Upper lobe of right lung (tissue), 1 donor: ENCODE results near the gene NCOA3. TPM values are rescaled to one million over a fixed set of nuclear protein-coding genes. Genes with fewer than 3 reads are reported as not detected.

Source experiments
- ATAC-seq: fragments of 200-7000 bp; cut with Tn5 transposase; one replicate; pipeline ENCODE4 v1.9.1; 2020; ENCODE audit warnings: mild to moderate bottlenecking, moderate library complexity
- DNase-seq: peaks from one replicate; pipeline ENCODE4 v3.0.0-alpha.2; 2020
- H3K27ac ChIP-seq: fragments of 200-600 bp; one replicate; pipeline ENCODE4 v1.8.0; 2022
- H3K27me3 ChIP-seq: fragments of 200-600 bp; one replicate; pipeline ENCODE4 v1.8.0; 2022; ENCODE audit warnings: mild to moderate bottlenecking
- H3K36me3 ChIP-seq: fragments of 200-600 bp; one replicate; pipeline ENCODE4 v1.8.0; 2022
- H3K4me1 ChIP-seq: fragments of 200-600 bp; one replicate; pipeline ENCODE4 v1.8.0; 2022
- H3K4me3 ChIP-seq: fragments of 200-600 bp; one replicate; pipeline ENCODE4 v1.8.0; 2022; ENCODE audit warnings: mild to moderate bottlenecking
- H3K9me3 ChIP-seq: fragments of 200-600 bp; one replicate; pipeline ENCODE4 v1.8.0; 2022
- intact Hi-C: fragments of 100-400 bp; cut with DNase I; formaldehyde crosslinking; loops from one replicate; pipeline ENCODE4 v1.11.0; 2022
- total RNA-seq: library from RNA; stranded (reverse); fragmentation: NEBNext Ultra II Directional; extraction: Animal tissue kit (Norgen Biotek cat#: 25700); gene quantifications from one replicate; pipeline ENCODE4 v1.2.1, GENCODE V29; 2021
- TF ChIP-seq, protein P1 (sequence below): fragments of 200-600 bp; IDR thresholded peaks from one replicate; pipeline ENCODE4 v1.8.0; 2022; ENCODE audit warnings: antibody characterized with exemption
- donor health status: DM: no; HTN: yes; CAD: no; lungs with severe emphysema.

Gene NCOA3
- total RNA-seq, 1 donor from 2014 or later = 48.8 TPM

- Histone ChIP-seq H3K4me1 (peaks cover 24% of the 10 kb centered on the region), H3K36me3 (peaks cover 4% of the 10 kb centered on the region), H3K27ac (no peak overlapping the region), H3K27me3 (no peaks in the 10 kb centered on the region), H3K9me3 (no peaks in the 10 kb centered on the region), H3K4me3 (no peak overlapping the region)
- intact Hi-C loops = no loop called here
- no peak for DNase-seq
- TF ChIP-seq, protein P1, sequence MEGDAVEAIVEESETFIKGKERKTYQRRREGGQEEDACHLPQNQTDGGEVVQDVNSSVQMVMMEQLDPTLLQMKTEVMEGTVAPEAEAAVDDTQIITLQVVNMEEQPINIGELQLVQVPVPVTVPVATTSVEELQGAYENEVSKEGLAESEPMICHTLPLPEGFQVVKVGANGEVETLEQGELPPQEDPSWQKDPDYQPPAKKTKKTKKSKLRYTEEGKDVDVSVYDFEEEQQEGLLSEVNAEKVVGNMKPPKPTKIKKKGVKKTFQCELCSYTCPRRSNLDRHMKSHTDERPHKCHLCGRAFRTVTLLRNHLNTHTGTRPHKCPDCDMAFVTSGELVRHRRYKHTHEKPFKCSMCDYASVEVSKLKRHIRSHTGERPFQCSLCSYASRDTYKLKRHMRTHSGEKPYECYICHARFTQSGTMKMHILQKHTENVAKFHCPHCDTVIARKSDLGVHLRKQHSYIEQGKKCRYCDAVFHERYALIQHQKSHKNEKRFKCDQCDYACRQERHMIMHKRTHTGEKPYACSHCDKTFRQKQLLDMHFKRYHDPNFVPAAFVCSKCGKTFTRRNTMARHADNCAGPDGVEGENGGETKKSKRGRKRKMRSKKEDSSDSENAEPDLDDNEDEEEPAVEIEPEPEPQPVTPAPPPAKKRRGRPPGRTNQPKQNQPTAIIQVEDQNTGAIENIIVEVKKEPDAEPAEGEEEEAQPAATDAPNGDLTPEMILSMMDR = no peak
- no peak for ATAC-seq
These were observed 101.6 kb downstream of the NCOA3 start for GRCh38 chr20:47603260-47603659.

GRCh38 chr20:47605673-47606413 is 104.2 kb downstream of the NCOA3 start:
- Histone ChIP-seq H3K4me1 (peaks cover 26% of the 10 kb centered on the region), H3K27me3 (no peaks in the 10 kb centered on the region), H3K36me3 (no peaks in the 10 kb centered on the region), H3K9me3 (no peaks in the 10 kb centered on the region), H3K27ac (no peak overlapping the region), H3K4me3 (no peak overlapping the region)
- no peak for DNase-seq
- TF ChIP-seq, protein P1 = no peak
- intact Hi-C loops = no loop called here
- no peak for ATAC-seq

DNA sequence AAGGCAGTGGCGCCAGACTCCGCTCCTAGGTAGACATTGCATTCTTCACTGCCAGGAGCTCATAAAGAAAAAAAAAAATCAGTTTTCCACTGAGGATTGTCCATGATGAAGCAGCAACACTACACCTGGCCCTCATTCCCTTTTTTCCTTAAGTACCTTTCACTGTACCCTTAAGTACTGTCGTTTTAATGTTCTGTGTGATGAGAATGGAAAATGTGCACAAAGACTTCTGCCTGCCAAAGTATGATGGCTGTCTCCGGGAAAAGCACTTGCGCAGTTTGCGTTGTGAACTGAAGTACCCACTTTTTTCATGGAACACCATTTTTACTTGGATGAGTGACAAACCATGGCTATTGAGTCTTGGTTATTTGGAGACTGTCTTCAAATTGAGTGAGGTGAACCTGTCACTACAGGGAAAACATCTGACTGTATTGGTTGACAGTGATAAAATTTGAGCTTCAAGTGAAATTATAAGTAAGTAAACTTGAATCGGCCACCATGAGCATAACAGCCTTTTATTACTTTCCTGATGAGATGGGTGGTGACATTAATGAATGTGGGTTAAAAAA is 104.8 kb downstream of the NCOA3 start:
- Histone ChIP-seq H3K27me3 (no peaks in the 10 kb centered on the region), H3K4me3 (no peak overlapping the region), H3K36me3 (no peaks in the 10 kb centered on the region), H3K4me1 (peaks cover 26% of the 10 kb centered on the region), H3K27ac (no peak overlapping the region), H3K9me3 (no peaks in the 10 kb centered on the region)
- peak; percentile 25 for ATAC-seq
- intact Hi-C loops = no loop called here
- no peak for DNase-seq
- TF ChIP-seq, protein P1 = no peak

DNA sequence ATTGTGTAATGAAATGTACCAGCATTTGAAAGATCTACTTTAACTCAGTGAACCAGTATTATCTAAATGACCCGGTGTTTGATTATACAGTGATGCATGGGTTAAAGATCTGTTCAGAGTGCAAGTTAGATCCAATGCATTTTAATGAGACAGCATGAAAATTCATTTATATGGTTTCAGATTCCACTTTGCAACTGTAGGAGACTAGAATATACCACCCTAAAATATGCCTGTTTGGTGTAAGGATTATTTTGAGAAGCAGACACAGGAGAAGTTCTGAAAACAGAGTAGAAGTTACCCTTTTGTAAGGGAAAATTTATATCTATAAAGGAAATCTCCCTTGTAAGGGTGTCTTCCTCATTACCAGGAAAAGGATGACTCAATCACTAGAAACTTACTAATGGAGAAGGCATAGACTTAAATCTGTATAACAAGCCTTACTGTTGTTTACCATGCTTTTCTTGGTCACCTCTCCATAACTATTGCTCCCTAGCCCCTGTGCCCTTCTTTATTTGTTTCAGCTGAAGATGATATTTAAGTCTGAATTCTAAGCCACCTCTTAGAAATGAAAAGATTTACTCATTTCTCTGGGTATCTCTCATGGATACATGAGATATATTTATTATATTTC is 105.4 kb downstream of the NCOA3 start:
- H3K4me3 ChIP-seq = no peak overlapping the region
- ATAC-seq = peak; percentile 30
- no peak for DNase-seq

DNA sequence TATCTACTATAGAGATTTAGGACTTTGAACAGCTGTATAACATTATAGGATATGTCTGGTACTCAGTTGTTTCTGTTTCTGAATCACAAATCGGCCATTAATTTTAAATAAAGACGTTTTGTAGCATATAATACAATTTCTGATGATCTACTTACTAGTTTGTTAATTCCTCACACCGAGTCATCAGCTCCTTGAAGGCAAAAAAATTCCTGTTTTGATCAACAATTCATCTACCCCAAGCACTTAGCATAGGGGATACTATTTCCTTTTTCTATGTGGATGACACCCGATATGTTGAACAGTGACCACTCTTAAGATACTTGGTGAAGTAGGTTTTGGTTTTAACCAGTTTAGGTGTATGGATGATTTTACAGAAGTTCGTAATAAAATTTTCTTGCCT is 107.3 kb downstream of the NCOA3 start:
- no peaks in the 10 kb centered on the region for H3K9me3 ChIP-seq
- intact Hi-C loops = no loop called here
- H3K36me3 ChIP-seq = no peaks in the 10 kb centered on the region
- DNase-seq (no peak), ATAC-seq (no peak)
- H3K4me3 ChIP-seq = no peak overlapping the region
- no peak overlapping the region for H3K27ac ChIP-seq
- H3K4me1 ChIP-seq = peaks cover 26% of the 10 kb centered on the region
- no peaks in the 10 kb centered on the region for H3K27me3 ChIP-seq
- TF ChIP-seq, protein P1 = no peak

More for the DNA sequence above, 105.4 kb downstream of the NCOA3 start:
- Histone ChIP-seq H3K27me3 (no peaks in the 10 kb centered on the region), H3K27ac (no peak overlapping the region), H3K9me3 (no peaks in the 10 kb centered on the region), H3K36me3 (no peaks in the 10 kb centered on the region), H3K4me1 (peaks cover 26% of the 10 kb centered on the region)
- TF ChIP-seq, protein P1 = no peak
- intact Hi-C loops = no loop called here
